ENCODE measurements around the gene BABAM2. TPM values are rescaled to one million over a fixed set of nuclear protein-coding genes. Genes with fewer than 3 reads are reported as not detected.

The BABAM2 gene
- 42.0 and 45.4 TPM in 2 replicates for total RNA-seq

DNA sequence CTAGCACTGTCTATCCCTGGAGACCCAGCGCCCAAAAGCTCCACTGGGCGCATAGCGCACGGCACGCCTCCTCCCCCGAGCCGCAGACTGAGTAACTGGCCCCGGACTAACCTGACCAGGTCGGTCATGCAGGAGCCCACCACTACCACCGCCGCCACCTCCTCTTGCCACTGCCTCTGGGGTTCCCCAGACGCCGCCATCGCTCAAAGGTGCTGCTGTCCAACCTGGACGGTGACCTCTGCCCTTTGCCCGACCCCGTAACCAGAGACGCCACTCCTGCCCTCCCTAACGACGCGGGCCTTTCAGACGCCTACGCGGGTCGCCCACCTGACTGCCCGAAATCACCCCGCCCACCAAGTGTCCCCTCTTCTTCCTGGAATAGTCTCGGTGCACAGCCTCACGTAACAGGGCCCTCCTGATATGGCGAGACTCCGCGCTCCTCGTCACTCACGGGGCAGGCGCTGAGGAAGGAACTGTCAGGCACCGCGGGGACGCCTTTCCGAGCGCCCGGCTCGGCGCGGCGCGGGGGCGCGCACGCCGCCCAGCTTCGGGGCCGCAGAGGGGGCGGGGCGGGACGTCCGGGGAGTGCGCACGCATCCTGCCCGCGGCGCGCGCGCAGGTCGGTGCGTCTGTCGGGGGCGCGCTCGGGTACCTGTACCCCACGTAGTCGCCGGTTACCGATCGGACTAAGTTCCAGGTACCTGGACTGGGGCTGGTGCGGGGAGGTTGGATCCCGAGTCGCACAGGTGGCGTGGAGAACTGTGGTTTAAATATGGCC lies at the start of gene BABAM2, which contains the start of gene RBKS:
TSS of gene BABAM2 (plus strand) at position 584 of the 778 bp plus-strand sequence. CDS start 3,828 bp downstream, outside the sequence.
TSS of gene RBKS (minus strand) at position 242 of the 778 bp plus-strand sequence. CDS start at position 200, 42 bp downstream.
- Histone ChIP-seq H3K4me2 (ENCODE audit: insufficient read depth, low read length) (peak within 1 kb of the TSS; percentile 83), H3K27me3 (ENCODE audit: insufficient read depth, low read length) (no peaks in the 10 kb centered on the region), H3K9me3 (ENCODE audit: low read depth, low read length) (no peaks in the 10 kb centered on the region), H3K4me1 (ENCODE audit: insufficient read depth, low read length) (peaks cover 32% of the 10 kb centered on the region), H4K20me1 (ENCODE audit: insufficient read depth, low read length) (no peaks in the 10 kb centered on the region), H3K4me3 (ENCODE audit: insufficient read depth, low read length) (peak within 1 kb of the TSS; percentile 89), H3K27ac (ENCODE audit: low read depth, low read length) (peak within 1 kb of the TSS; percentile 99), H3K36me3 (ENCODE audit: insufficient read depth, low read length) (peaks cover 3% of the 10 kb centered on the region), H3K79me2 (ENCODE audit: insufficient read depth, low read length) (peaks cover 41% of the 10 kb centered on the region), H2AFZ (ENCODE audit: low read length) (peak within 1 kb of the TSS; percentile 87)
- DNase-seq (ENCODE audit: insufficient read length, low spot score, missing footprints), result peak; percentile 97
- TF ChIP-seq, protein P1, sequence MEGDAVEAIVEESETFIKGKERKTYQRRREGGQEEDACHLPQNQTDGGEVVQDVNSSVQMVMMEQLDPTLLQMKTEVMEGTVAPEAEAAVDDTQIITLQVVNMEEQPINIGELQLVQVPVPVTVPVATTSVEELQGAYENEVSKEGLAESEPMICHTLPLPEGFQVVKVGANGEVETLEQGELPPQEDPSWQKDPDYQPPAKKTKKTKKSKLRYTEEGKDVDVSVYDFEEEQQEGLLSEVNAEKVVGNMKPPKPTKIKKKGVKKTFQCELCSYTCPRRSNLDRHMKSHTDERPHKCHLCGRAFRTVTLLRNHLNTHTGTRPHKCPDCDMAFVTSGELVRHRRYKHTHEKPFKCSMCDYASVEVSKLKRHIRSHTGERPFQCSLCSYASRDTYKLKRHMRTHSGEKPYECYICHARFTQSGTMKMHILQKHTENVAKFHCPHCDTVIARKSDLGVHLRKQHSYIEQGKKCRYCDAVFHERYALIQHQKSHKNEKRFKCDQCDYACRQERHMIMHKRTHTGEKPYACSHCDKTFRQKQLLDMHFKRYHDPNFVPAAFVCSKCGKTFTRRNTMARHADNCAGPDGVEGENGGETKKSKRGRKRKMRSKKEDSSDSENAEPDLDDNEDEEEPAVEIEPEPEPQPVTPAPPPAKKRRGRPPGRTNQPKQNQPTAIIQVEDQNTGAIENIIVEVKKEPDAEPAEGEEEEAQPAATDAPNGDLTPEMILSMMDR (IDR thresholded peaks at IDR 0.05; ENCODE audit: extremely low read depth, low read depth, low read length), result no peak

DNA sequence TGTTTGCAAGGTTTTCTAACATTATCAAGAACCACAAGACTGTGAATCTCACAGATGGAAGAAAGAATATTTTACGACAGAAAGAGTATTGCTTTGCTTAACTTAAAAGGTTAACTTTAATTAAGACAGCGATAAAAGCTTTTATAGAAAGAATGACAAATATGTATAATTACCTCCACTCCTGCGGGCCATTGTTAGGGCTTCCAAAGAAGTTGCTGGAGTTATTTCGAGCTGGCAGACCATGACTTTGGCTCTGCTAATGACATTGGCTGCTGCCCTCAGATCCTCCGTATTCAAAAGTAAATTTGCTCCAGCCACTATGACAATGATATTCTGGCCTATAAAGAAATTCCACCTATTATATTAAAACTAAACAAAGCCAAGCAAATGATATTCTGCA lies 47.6 kb upstream of the BABAM2 start:
- Histone ChIP-seq H3K4me3 (ENCODE audit: insufficient read depth, low read length) (no peak overlapping the region), H4K20me1 (ENCODE audit: insufficient read depth, low read length) (no peaks in the 10 kb centered on the region), H2AFZ (ENCODE audit: low read length) (no peak overlapping the region), H3K4me1 (ENCODE audit: insufficient read depth, low read length) (peaks cover 4% of the 10 kb centered on the region), H3K9me3 (ENCODE audit: low read depth, low read length) (no peaks in the 10 kb centered on the region), H3K27me3 (ENCODE audit: insufficient read depth, low read length) (no peaks in the 10 kb centered on the region), H3K36me3 (ENCODE audit: insufficient read depth, low read length) (no peaks in the 10 kb centered on the region), H3K4me2 (ENCODE audit: insufficient read depth, low read length) (no peak overlapping the region), H3K27ac (ENCODE audit: low read depth, low read length) (no peak overlapping the region), H3K79me2 (ENCODE audit: insufficient read depth, low read length) (no peaks in the 10 kb centered on the region)
- TF ChIP-seq, protein P1 (IDR thresholded peaks at IDR 0.05; ENCODE audit: extremely low read depth, low read depth, low read length), result no peak
- no peak for DNase-seq (ENCODE audit: insufficient read length, low spot score, missing footprints)

DNA sequence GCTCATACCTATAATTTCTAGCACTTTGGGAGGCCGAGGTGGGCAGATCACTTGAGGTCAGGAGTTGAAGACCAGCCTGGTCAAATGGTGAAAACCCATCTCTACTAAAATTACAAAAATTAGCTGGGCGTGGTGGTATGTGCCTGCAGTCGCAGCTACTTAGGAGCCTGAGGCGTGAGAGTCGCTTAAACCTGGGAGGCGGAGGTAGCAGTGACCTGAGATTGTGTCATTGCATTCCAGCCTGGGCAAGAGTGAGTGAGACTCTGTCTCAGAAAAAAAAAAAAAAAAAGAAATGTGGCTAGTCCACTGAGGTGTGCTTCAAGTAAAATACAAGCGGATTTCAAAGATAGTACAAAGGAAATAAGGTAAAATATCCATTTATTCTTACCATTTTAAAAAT lies 46.5 kb upstream of the BABAM2 start:
- no peaks in the 10 kb centered on the region for H3K9me3 ChIP-seq (ENCODE audit: low read depth, low read length)
- H3K79me2 ChIP-seq (ENCODE audit: insufficient read depth, low read length), result no peaks in the 10 kb centered on the region
- H3K4me2 ChIP-seq (ENCODE audit: insufficient read depth, low read length), result no peak overlapping the region
- no peak overlapping the region for H3K4me3 ChIP-seq (ENCODE audit: insufficient read depth, low read length)
- no peaks in the 10 kb centered on the region for H3K36me3 ChIP-seq (ENCODE audit: insufficient read depth, low read length)
- peaks cover 4% of the 10 kb centered on the region for H3K4me1 ChIP-seq (ENCODE audit: insufficient read depth, low read length)
- no peaks in the 10 kb centered on the region for H4K20me1 ChIP-seq (ENCODE audit: insufficient read depth, low read length)
- no peak overlapping the region for H2AFZ ChIP-seq (ENCODE audit: low read length)
- no peak overlapping the region for H3K27ac ChIP-seq (ENCODE audit: low read depth, low read length)
- DNase-seq (ENCODE audit: insufficient read length, low spot score, missing footprints), result no peak
- TF ChIP-seq, protein P1 (IDR thresholded peaks at IDR 0.05; ENCODE audit: extremely low read depth, low read depth, low read length), result no peak
- no peaks in the 10 kb centered on the region for H3K27me3 ChIP-seq (ENCODE audit: insufficient read depth, low read length)

DNA sequence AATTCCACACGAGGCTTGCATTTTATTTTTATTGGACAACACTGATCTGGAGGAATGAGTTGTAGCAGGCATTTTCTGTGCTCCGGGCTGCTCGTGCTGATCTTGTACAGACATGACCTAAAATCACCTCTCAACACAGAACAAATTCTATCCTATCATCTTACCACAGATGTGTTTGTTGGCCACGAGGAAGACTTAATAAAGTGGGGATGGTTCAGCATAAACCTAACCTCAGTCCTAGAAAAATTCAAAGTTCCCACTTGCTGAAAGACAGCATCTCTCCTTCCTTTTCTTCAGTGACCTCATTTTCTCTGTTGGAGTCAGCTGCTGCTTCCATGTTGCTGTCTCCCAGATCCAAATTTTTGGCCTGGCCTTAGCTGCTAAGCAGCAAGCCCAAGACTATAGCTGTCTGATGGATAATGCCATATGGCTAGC lies 45.7 kb upstream of the BABAM2 start:
- Histone ChIP-seq H3K9me3 (ENCODE audit: low read depth, low read length) (no peaks in the 10 kb centered on the region), H3K4me1 (ENCODE audit: insufficient read depth, low read length) (peaks cover 6% of the 10 kb centered on the region), H4K20me1 (ENCODE audit: insufficient read depth, low read length) (no peaks in the 10 kb centered on the region), H3K79me2 (ENCODE audit: insufficient read depth, low read length) (no peaks in the 10 kb centered on the region), H3K4me2 (ENCODE audit: insufficient read depth, low read length) (no peak overlapping the region), H3K27me3 (ENCODE audit: insufficient read depth, low read length) (no peaks in the 10 kb centered on the region), H3K36me3 (ENCODE audit: insufficient read depth, low read length) (no peaks in the 10 kb centered on the region), H3K27ac (ENCODE audit: low read depth, low read length) (no peak overlapping the region), H2AFZ (ENCODE audit: low read length) (peak overlapping the region; percentile 54), H3K4me3 (ENCODE audit: insufficient read depth, low read length) (no peak overlapping the region)
- TF ChIP-seq, protein P1 (IDR thresholded peaks at IDR 0.05; ENCODE audit: extremely low read depth, low read depth, low read length), result no peak
- DNase-seq (ENCODE audit: insufficient read length, low spot score, missing footprints), result peak; percentile 62

All from osteoblast (primary cell).